Brain microvascular endothelial cell (primary cell): ENCODE results near the gene DIDO1.

ENCODE experiments used
- DNase-seq: peaks from one replicate; pipeline ENCODE4 v3.0.0-alpha.2; 2020
- H3K27ac ChIP-seq: fragments of 250-450 bp; sonication (Bioruptor Pico); 2 replicates; pipeline ENCODE4 v1.5.1; 2020; ENCODE audit warnings: mild to moderate bottlenecking, moderate library complexity
- H3K27me3 ChIP-seq: fragments of 250-450 bp; sonication (Bioruptor Pico); replicated peaks from 2 replicates; pipeline ENCODE4 v1.5.1; 2020; ENCODE audit warnings: mild to moderate bottlenecking
- H3K36me3 ChIP-seq: fragments of 250-450 bp; sonication (Bioruptor Pico); replicated peaks from 2 replicates; pipeline ENCODE4 v1.5.1; 2020; ENCODE audit warnings: mild to moderate bottlenecking
- H3K4me3 ChIP-seq: 2 replicates; pipeline ENCODE4 v1.5.1; 2011; ENCODE audit warnings: low read depth, mild to moderate bottlenecking, control low read depth, low read length, moderate library complexity
- in situ Hi-C: cut with HindIII; loops from 2 replicates; pipeline ENCODE4 v1.10.0; 2017; ENCODE audit warnings: low sequenced_read_pairs, low pct_ligation_motif_present
- TF ChIP-seq, protein P1 (sequence below): IDR thresholded peaks from 2 replicates; pipeline ENCODE4 v1.5.1; 2011; ENCODE audit warnings: low read depth, mild to moderate bottlenecking, moderate library complexity, low read length, control low read depth, inconsistent platforms; ENCODE audit errors: missing control alignments

Gene DIDO1

DNA sequence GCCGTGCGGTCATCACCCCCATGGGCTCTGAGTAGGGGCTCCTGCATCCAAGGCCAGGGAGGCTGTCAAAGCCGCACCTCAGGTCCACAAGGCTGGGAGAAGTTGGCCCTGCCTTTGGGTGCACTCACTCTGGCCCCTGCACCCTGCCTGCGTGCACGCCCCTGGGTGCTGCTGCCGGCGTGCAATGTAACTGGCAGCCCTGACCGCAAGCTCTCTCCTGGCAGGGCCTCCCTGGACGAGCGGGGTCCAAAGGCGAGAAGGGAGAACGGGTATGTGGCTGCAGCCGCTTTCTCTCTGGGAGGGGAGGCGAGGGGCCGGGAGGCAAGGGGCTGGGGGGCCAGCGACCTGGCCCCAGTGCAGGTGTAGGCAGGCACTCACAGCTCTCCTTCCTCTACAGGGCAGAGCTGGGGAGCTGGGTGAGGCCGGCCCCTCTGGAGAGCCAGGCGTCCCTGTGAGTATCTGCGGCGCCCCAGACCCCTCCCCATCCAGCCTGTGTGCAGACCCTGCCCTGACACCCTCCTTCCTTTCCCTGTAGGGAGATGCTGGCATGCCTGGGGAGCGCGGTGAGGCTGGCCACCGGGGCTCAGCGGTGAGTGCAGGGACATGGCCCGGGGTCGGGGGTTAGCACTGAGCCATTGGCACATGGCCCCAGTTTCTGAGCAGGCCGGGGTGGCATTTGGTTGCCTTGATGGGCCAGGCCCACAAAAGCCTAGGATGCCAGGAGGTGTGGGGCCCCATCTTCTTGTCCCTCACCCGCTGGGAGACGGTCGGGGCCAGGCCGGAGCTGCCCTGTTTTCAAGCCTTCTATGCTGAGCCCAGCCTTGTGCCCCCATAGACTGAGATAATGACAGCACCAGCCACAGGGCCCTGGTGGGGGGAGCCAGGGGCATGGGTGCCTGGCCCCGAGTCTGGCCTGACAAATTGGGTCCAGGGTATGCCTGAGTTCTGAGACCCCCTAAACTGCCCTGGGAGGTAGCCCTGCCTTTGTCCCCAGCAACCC lies 96.8 kb downstream of the DIDO1 start:
- H3K4me3 ChIP-seq: no peak overlapping the region
- no peaks in the 10 kb centered on the region for H3K27me3 ChIP-seq
- H3K36me3 ChIP-seq: no peaks in the 10 kb centered on the region
- no peak for DNase-seq
- H3K27ac ChIP-seq: no peak overlapping the region
- in situ Hi-C loops: no loop called here
- TF ChIP-seq, protein P1, sequence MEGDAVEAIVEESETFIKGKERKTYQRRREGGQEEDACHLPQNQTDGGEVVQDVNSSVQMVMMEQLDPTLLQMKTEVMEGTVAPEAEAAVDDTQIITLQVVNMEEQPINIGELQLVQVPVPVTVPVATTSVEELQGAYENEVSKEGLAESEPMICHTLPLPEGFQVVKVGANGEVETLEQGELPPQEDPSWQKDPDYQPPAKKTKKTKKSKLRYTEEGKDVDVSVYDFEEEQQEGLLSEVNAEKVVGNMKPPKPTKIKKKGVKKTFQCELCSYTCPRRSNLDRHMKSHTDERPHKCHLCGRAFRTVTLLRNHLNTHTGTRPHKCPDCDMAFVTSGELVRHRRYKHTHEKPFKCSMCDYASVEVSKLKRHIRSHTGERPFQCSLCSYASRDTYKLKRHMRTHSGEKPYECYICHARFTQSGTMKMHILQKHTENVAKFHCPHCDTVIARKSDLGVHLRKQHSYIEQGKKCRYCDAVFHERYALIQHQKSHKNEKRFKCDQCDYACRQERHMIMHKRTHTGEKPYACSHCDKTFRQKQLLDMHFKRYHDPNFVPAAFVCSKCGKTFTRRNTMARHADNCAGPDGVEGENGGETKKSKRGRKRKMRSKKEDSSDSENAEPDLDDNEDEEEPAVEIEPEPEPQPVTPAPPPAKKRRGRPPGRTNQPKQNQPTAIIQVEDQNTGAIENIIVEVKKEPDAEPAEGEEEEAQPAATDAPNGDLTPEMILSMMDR: no peak

DNA sequence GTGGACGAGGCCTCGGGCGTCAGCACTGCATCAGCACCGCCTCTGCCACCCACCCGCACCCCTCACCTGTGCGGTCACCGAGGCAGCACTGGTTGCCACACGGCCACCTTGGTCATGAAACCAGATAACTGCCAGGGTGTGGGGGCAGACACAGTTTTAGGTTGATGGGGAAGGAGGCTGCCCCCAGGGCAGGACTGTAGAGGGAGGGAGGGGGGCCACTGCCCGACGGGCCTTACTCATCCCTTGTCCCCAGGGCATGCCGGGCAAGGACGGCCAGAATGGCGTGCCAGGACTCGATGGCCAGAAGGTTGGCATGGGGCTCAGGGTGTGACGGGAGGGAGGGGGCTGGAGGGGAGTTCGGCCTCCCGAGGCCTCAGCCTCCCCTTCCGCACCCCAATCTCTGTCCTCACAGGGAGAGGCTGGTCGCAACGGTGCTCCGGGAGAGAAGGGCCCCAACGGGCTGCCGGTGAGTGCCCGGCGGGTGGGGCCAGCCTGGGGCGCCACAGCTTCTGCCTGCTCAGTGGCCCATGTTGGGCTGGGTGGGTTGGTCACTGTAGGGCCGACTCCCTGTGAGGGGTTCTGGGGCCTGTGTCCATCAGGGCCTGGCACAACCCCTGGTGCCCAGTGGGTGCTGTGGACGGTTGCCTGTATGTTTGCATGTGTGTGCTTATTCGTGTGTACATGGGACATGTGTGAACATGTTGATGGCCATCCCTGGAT lies 97.6 kb downstream of the DIDO1 start:
- no peak for DNase-seq
- Histone ChIP-seq H3K36me3 (no peaks in the 10 kb centered on the region), H3K27ac (no peak overlapping the region), H3K27me3 (no peaks in the 10 kb centered on the region), H3K4me3 (no peak overlapping the region)
- TF ChIP-seq, protein P1: no peak
- in situ Hi-C loops: no loop called here

DNA sequence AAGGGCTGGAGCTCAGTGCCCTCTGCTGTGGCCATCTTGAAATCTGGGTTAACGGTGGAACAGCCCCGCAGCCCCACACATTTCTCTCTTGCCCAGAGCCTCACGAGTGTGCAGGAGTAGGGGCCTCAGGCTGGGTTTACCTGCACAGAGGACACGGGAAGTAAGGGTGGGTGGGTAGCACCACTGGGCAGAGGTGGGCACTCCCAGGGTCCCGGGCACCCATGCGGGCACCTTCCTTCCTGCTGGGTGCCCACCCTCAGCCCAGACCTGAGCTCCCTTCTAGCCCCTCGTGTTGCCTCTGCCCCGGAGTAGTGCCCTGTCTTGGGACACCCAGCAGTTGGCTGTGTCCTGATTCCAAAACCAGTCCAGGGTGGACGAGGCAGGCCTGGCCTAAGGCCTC lies 98.3 kb downstream of the DIDO1 start:
- DNase-seq: no peak
- no peaks in the 10 kb centered on the region for H3K36me3 ChIP-seq
- in situ Hi-C loops: no loop called here
- TF ChIP-seq, protein P1: no peak
- H3K27me3 ChIP-seq: no peaks in the 10 kb centered on the region
- H3K4me3 ChIP-seq: no peak overlapping the region
- no peak overlapping the region for H3K27ac ChIP-seq
